ENCODE measurements around the gene HMGN2. TPM values are rescaled to one million over a fixed set of nuclear protein-coding genes. Genes with fewer than 3 reads are reported as not detected.

The HMGN2 gene
- total and polyA plus RNA-seq, 7 donors = 150 to 749 (median 403) TPM

DNA sequence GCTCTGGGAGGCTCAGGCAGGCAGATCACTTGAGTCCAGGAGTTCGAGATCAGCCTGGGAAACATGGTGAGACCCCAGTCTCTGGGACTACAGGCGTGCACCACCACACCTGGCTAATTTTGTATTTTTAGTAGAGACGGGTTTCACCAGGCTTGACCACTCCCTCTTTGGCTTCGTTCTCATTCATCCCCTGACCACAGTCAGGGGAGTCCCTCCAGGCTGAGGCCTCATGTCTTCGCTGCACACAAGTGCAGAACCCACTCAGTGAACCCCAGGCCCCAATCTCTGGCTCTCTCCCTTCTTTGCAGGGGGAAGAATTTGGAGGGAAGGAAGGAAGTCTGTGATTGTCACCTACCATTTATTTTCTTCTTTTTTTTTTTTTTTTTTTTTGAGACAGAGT, 48.1 kb downstream of the HMGN2 start:
- WGBS, 2 donors = 83 to 85% methylated on average over 5 of the region's 5 CpGs
- no peaks in the 10 kb centered on the region for H3K36me3 ChIP-seq
- H3K27ac ChIP-seq = no peak overlapping the region
- H3K4me1 ChIP-seq = no peaks in the 10 kb centered on the region
- H3K9me3 ChIP-seq = no peaks in the 10 kb centered on the region
- H3K4me3 ChIP-seq = no peak overlapping the region
- intact Hi-C loops (cut with DNase I) = no loop called here
- no peak for DNase-seq
- H3K27me3 ChIP-seq = peaks cover 0 to 10% (median 0%) of the 10 kb centered on the region in 3 donors
- TF ChIP-seq CTCF (IDR thresholded peaks at IDR 0.05) = no peak
- TF ChIP-seq EP300 (IDR thresholded peaks at IDR 0.05) = no peak
- TF ChIP-seq POLR2A (IDR thresholded peaks at IDR 0.05) = no peak
- TF ChIP-seq POLR2AphosphoS5 (IDR thresholded peaks at IDR 0.05) = no peak

DNA sequence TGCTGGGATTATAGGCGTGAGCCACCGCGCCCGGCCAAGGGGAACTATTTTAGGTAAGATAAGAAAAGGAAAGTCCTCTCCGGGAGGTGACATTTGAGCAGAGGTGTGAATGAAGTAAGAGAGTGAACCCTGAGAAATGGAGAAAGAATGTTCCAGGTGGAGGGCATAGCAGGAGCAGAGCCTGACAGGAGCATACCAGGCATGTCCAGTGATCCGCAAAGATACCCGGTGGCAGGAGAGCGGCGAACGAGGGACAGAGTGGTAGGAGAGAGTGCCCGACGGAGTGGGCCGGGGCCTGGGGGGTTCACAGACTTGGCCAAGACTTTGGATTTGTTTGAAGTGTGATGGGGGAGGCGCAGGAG, 49.4 kb downstream of the HMGN2 start:
- Histone ChIP-seq H3K27me3 (peaks cover 0 to 15% (median 0%) of the 10 kb centered on the region in 3 donors), H3K4me1 (no peaks in the 10 kb centered on the region), H3K4me3 (no peak overlapping the region), H3K27ac (no peak overlapping the region), H3K36me3 (no peaks in the 10 kb centered on the region), H3K9me3 (no peaks in the 10 kb centered on the region)
- 70 to 77% methylated on average over 14 of the region's 14 CpGs for WGBS, 2 donors
- no peak for DNase-seq
- intact Hi-C loops (cut with DNase I) = no loop called here
- TF ChIP-seq EP300 (IDR thresholded peaks at IDR 0.05) (no peak), CTCF (IDR thresholded peaks at IDR 0.05) (no peak), POLR2A (IDR thresholded peaks at IDR 0.05) (no peak), POLR2AphosphoS5 (IDR thresholded peaks at IDR 0.05) (no peak)

DNA sequence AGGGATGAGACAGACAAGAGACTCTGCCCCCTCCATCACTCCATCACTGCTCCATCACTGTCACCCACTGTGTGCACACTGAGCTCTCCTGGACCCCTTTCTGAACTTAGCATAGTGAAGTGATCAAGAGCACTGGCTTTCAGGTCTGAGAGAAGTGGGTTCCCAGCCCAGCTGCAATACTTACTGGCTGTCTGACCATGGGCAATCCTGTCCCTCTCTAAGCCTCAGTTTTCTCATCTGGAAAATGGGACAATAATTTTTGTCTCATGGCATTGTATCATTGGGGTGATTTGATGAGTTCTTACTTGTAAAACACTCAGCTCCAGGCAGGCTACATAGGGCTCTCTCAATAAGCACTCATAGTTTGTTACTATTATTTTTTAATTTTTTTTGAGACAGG, 49.8 kb downstream of the HMGN2 start:
- Histone ChIP-seq H3K4me1 (no peaks in the 10 kb centered on the region), H3K27ac (no peak overlapping the region), H3K9me3 (no peaks in the 10 kb centered on the region), H3K36me3 (no peaks in the 10 kb centered on the region), H3K4me3 (no peak overlapping the region), H3K27me3 (peaks cover 0 to 15% (median 0%) of the 10 kb centered on the region in 3 donors)
- DNase-seq = no peak
- TF ChIP-seq CTCF (IDR thresholded peaks at IDR 0.05) (no peak), EP300 (IDR thresholded peaks at IDR 0.05) (no peak), POLR2A (IDR thresholded peaks at IDR 0.05) (no peak), POLR2AphosphoS5 (IDR thresholded peaks at IDR 0.05) (no peak)
- intact Hi-C loops (cut with DNase I) = no loop called here

DNA sequence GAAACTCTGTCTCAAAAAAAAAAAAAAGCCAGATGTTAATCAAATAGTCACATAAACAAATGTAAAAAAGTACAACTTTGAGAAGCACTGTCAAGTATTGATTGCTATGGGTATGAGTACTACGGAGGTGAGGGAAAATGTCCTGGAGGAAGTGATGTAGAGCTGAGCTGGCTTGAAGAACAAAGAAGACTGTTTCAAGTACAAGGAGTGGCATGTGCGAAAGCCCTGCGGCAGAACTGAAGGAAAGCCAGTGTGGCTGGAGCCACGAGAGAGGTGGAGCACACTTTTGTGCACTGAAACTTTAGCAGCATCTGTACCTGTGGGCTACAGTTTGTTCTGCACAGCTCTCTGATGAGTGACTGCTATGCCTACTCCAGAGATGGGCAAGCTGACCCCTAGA, 51.9 kb downstream of the HMGN2 start:
- Histone ChIP-seq H3K4me3 (no peak overlapping the region), H3K27ac (no peak overlapping the region), H3K36me3 (no peaks in the 10 kb centered on the region), H3K9me3 (no peaks in the 10 kb centered on the region), H3K4me1 (no peaks in the 10 kb centered on the region), H3K27me3 (peaks cover 0 to 15% (median 0%) of the 10 kb centered on the region in 3 donors)
- intact Hi-C loops (cut with DNase I) = no loop called here
- DNase-seq = no peak
- WGBS, 2 donors = 53 to 78% methylated on average over 4 of the region's 4 CpGs
- TF ChIP-seq POLR2A (IDR thresholded peaks at IDR 0.05) (no peak), CTCF (IDR thresholded peaks at IDR 0.05) (no peak), EP300 (IDR thresholded peaks at IDR 0.05) (no peak), POLR2AphosphoS5 (IDR thresholded peaks at IDR 0.05) (no peak)

Other genes with a start within 250 kb of the HMGN2 start
- 1 to 10 TPM; 1.9 to 5.4 (median 3.3) TPM for gene CEP85, start 238.2 kb upstream of the HMGN2 start, total RNA-seq
- gene CEP85, start 238.2 kb upstream of the HMGN2 start, polyA plus RNA-seq = 10 to 100 TPM in 1 of 3 donors, 1 to 10 TPM in 2; 2.4 to 12.9 (median 9.7) TPM
- gene SH3BGRL3, start 192.4 kb upstream of the HMGN2 start, total RNA-seq = 10 to 100 TPM; 32.9 to 41.5 (median 37.6) TPM
- gene SH3BGRL3, start 192.4 kb upstream of the HMGN2 start, polyA plus RNA-seq = 100 to 1,000 TPM; 303 to 575 (median 543) TPM
- 10 to 100 TPM in 3 of 4 donors, 1 to 10 TPM in 1; 9.8 to 17.7 (median 13.1) TPM for gene UBXN11, start 165.8 kb upstream of the HMGN2 start, total RNA-seq
- gene UBXN11, start 165.8 kb upstream of the HMGN2 start, polyA plus RNA-seq = 10 to 100 TPM in 1 of 3 donors, 1 to 10 TPM in 2; 3.0 to 22.7 (median 4.2) TPM
- gene CD52, start 154.5 kb upstream of the HMGN2 start, total RNA-seq = 1 to 10 TPM in 2 of 4 donors, not detected in 2; 1.6 to 5.7 TPM
- 100 to 1,000 TPM in 1 of 3 donors, 10 to 100 TPM in 2; 19.8 to 556 (median 41.4) TPM for gene CD52, start 154.5 kb upstream of the HMGN2 start, polyA plus RNA-seq
- gene CRYBG2, start 118.3 kb upstream of the HMGN2 start, total RNA-seq = 1 to 10 TPM in 1 of 4 donors, under 1 TPM in 1, not detected in 2; 0.55 to 1.8 TPM
- gene CRYBG2, start 118.3 kb upstream of the HMGN2 start, polyA plus RNA-seq = 10 to 100 TPM; 13.8 to 21.0 (median 19.9) TPM
- not detected for gene ZNF683, start 99.7 kb upstream of the HMGN2 start, total RNA-seq
- under 1 TPM in 1 of 3 donors, not detected in 2; 0.52 TPM for gene ZNF683, start 99.7 kb upstream of the HMGN2 start, polyA plus RNA-seq
- not detected for gene LIN28A, start 61.6 kb upstream of the HMGN2 start, total RNA-seq
- gene LIN28A, start 61.6 kb upstream of the HMGN2 start, polyA plus RNA-seq = not detected
- 10 to 100 TPM; 16.6 to 33.5 (median 24.7) TPM for gene DHDDS, start 40.1 kb upstream of the HMGN2 start, total RNA-seq
- 10 to 100 TPM; 46.2 to 64.3 (median 59.0) TPM for gene DHDDS, start 40.1 kb upstream of the HMGN2 start, polyA plus RNA-seq
- gene RPS6KA1, start 57.3 kb downstream of the HMGN2 start, total RNA-seq = 10 to 100 TPM in 1 of 4 donors, 1 to 10 TPM in 3; 2.5 to 11.5 (median 6.8) TPM
- gene RPS6KA1, start 57.3 kb downstream of the HMGN2 start, polyA plus RNA-seq = 100 to 1,000 TPM in 1 of 3 donors, 10 to 100 TPM in 2; 91.3 to 116 (median 91.5) TPM
- 10 to 100 TPM; 20.7 to 47.1 (median 24.7) TPM for gene ARID1A, start 223.6 kb downstream of the HMGN2 start, total RNA-seq
- 10 to 100 TPM in 2 of 3 donors, 1 to 10 TPM in 1; 7.2 to 36.7 (median 11.1) TPM for gene ARID1A, start 223.6 kb downstream of the HMGN2 start, polyA plus RNA-seq

Data from sigmoid colon (tissue), 7 donors.